WTC11 (cell line): Measurements from ENCODE around the gene ATP2B1. TPM values are rescaled to one million over a fixed set of nuclear protein-coding genes. Genes with fewer than 3 reads are reported as not detected.

Experiments used
- ATAC-seq: fragments of 200-7000 bp; cut with Tn5 transposase; 2 replicates; pipeline ENCODE4 v1.10.0; 2021; ENCODE audit warnings: mild to moderate bottlenecking, moderate library complexity
- CTCF ChIA-PET: fragments of 300-600 bp; sonication (Branson Sonifier 250); formaldehyde crosslinking; loops from one replicate; lab custom pipeline; 2021; ENCODE audit warnings: antibody characterized with exemption; lab: Charles Lee
- POLR2A ChIA-PET: fragments of 350-600 bp; sonication (Branson Sonifier 250); formaldehyde crosslinking; loops from one replicate; lab custom pipeline; 2021; ENCODE audit warnings: antibody characterized with exemption; lab: Charles Lee
- DNase-seq: peaks from one replicate; pipeline ENCODE4 v3.0.0; 2021; ENCODE audit warnings: low spot score
- H3K27ac Mint-ChIP-seq: 2 replicates; pipeline ENCODE4 v1.8.0; 2021; ENCODE audit warnings: mixed read lengths
- H3K27me3 Mint-ChIP-seq: 2 replicates; pipeline ENCODE4 v1.8.0; 2021; ENCODE audit warnings: low read depth, mild to moderate bottlenecking, moderate library complexity, mixed read lengths
- H3K36me3 Mint-ChIP-seq: 2 replicates; pipeline ENCODE4 v1.8.0; 2021; ENCODE audit warnings: mixed read lengths
- H3K4me1 Mint-ChIP-seq: 2 replicates; pipeline ENCODE4 v1.8.0; 2022; ENCODE audit warnings: mixed read lengths
- H3K4me3 Mint-ChIP-seq: 2 replicates; pipeline ENCODE4 v1.8.0; 2021; ENCODE audit warnings: mild to moderate bottlenecking, moderate library complexity, mixed read lengths
- H3K9me3 Mint-ChIP-seq: 2 replicates; pipeline ENCODE4 v1.8.0; 2021; ENCODE audit warnings: mixed read lengths
- AR ChIP-seq: fragments of 250-450 bp; sonication (Bioruptor Pico); IDR thresholded peaks from 2 replicates; pipeline ENCODE4 v1.9.0; 2021; ENCODE audit warnings: mild to moderate bottlenecking
- ATF1 ChIP-seq: sonication (generic); formaldehyde crosslinking; IDR thresholded peaks from 2 replicates; pipeline ENCODE4 v1.8.1; 2023; ENCODE audit warnings: mild to moderate bottlenecking, moderate library complexity, missing genetic modification reagents
- ESRRA ChIP-seq: sonication (generic); formaldehyde crosslinking; IDR thresholded peaks from 2 replicates; pipeline ENCODE4 v1.8.1; 2022; ENCODE audit warnings: mild to moderate bottlenecking, missing genetic modification reagents, borderline replicate concordance
- IRF1 ChIP-seq: sonication (generic); formaldehyde crosslinking; IDR thresholded peaks from 2 replicates; pipeline ENCODE4 v1.8.0; 2023; ENCODE audit warnings: missing genetic modification reagents
- NFATC4 ChIP-seq: fragments of 250-450 bp; sonication (Bioruptor Pico); IDR thresholded peaks from 2 replicates; pipeline ENCODE4 v1.9.0; 2021; ENCODE audit warnings: mild to moderate bottlenecking
- SMAD4 ChIP-seq: sonication (generic); formaldehyde crosslinking; IDR thresholded peaks from 2 replicates; pipeline ENCODE4 v1.8.0; 2022; ENCODE audit warnings: mild to moderate bottlenecking, missing genetic modification reagents
- SOX15 ChIP-seq: fragments of 250-450 bp; sonication (Bioruptor Pico); IDR thresholded peaks from 2 replicates; pipeline ENCODE4 v1.9.0; 2021; ENCODE audit warnings: mild to moderate bottlenecking
- SP1 ChIP-seq: sonication (generic); formaldehyde crosslinking; conservative IDR thresholded peaks from 2 replicates; pipeline ENCODE4 v1.8.1; 2022; ENCODE audit warnings: missing genetic modification reagents
- TP53 ChIP-seq: sonication (generic); formaldehyde crosslinking; IDR thresholded peaks from 2 replicates; pipeline ENCODE4 v1.8.1; 2023; ENCODE audit warnings: mild to moderate bottlenecking, missing genetic modification reagents
- USF2 ChIP-seq: sonication (generic); formaldehyde crosslinking; IDR thresholded peaks from 2 replicates; pipeline ENCODE4 v1.8.1; 2023; ENCODE audit warnings: mild to moderate bottlenecking, missing genetic modification reagents, moderate library complexity
- ZBTB21 ChIP-seq: sonication (generic); formaldehyde crosslinking; IDR thresholded peaks from 2 replicates; pipeline ENCODE4 v1.8.1; 2023; ENCODE audit warnings: mild to moderate bottlenecking, missing genetic modification reagents, borderline replicate concordance
- total RNA-seq: library from RNA; stranded (reverse); gene quantifications from 3 replicates; pipeline ENCODE4 v1.2.3, GENCODE V29; 2021
- TF ChIP-seq, protein P1 (sequence below): fragments of 250-450 bp; sonication (Bioruptor Pico); IDR thresholded peaks from 2 replicates; pipeline ENCODE4 v1.9.0; 2021; ENCODE audit warnings: mild to moderate bottlenecking
- TF ChIP-seq, protein P2 (sequence below): sonication (generic); formaldehyde crosslinking; IDR thresholded peaks from 2 replicates; pipeline ENCODE4 v1.8.0; 2022; ENCODE audit warnings: missing genetic modification reagents
- TF ChIP-seq, protein P3 (sequence below): sonication (generic); formaldehyde crosslinking; conservative IDR thresholded peaks from 2 replicates; pipeline ENCODE4 v1.8.1; 2022; ENCODE audit warnings: mild to moderate bottlenecking, missing genetic modification reagents
- TF ChIP-seq, protein P4 (sequence below): sonication (generic); formaldehyde crosslinking; IDR thresholded peaks from 2 replicates; pipeline ENCODE4 v1.8.1; 2022; ENCODE audit warnings: low read depth, mild to moderate bottlenecking, moderate library complexity, missing genetic modification reagents, borderline replicate concordance

ATP2B1 gene
- total RNA-seq, 1 experiment from 2014 or later = 31.7 TPM

DNA sequence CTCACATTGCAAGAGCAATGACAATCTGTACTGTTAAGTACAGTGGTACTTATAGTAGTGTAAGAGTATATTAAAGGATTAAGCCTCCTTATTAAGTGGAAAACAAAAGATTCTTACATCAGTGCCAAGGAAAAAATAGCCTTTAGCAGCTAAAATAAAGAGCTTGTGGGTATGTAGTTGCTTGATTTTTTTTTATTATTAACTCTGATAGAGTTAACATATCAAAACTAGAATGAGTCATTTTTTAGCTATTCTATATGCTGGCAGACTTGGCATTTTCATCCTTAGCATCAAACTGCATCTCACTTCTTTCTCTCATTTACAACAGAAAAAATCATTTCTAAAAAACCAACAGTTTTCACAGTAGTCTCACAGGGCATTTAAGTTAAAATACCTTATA lies 86.5 kb downstream of the ATP2B1 start:
- H3K36me3 Mint-ChIP-seq = peaks cover 3% of the 10 kb centered on the region; the same call in 1 of the 2 replicates
- ChIA-PET CTCF (no interaction called here), POLR2A (no interaction called here)
- ATAC-seq (no peak), DNase-seq (no peak)
- no peak overlapping the region for H3K27ac Mint-ChIP-seq
- H3K4me1 Mint-ChIP-seq = no peaks in the 10 kb centered on the region
- no peak overlapping the region for H3K4me3 Mint-ChIP-seq
- H3K9me3 Mint-ChIP-seq = no peaks in the 10 kb centered on the region
- TF ChIP-seq SOX15 (CRISPR knock-in tag) = no peak
- TF ChIP-seq, all 79 proteins: peak for 0
- no peaks in the 10 kb centered on the region for H3K27me3 Mint-ChIP-seq

DNA sequence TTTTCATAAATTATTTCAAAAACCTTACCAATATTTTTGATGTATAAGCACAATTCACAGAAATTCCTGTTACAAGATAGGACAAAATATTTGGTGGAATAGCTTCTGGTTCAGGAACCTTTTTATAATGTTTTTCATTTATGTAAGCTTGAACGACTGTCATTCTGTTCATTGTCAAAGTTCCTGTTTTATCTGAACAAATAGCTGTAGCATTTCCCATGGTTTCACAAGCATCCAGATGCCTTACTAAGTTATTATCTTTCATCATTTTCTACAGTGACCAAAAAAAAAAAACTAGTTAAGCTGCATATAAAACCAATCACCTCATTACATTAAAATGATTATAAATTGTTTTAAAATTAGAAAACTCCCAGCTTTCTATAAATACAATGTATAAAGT lies 87.1 kb downstream of the ATP2B1 start:
- H3K36me3 Mint-ChIP-seq = peaks cover 3% of the 10 kb centered on the region; the same call in 1 of the 2 replicates
- ChIA-PET POLR2A (no interaction called here), CTCF (no interaction called here)

More for the DNA sequence above, 87.1 kb downstream of the ATP2B1 start:
- Mint-ChIP-seq H3K9me3 (no peaks in the 10 kb centered on the region), H3K27ac (no peak overlapping the region), H3K4me3 (no peak overlapping the region), H3K27me3 (no peaks in the 10 kb centered on the region), H3K4me1 (no peaks in the 10 kb centered on the region)
- no peak for DNase-seq
- ATAC-seq = no peak
- TF ChIP-seq SMAD4 (CRISPR knock-in tag) (no peak), ATF1 (no peak), ESRRA (no peak), SOX15 (CRISPR knock-in tag) (no peak), NFATC4 (CRISPR knock-in tag) (no peak), IRF1 (CRISPR knock-in tag) (no peak), AR (CRISPR knock-in tag) (no peak), USF2 (CRISPR knock-in tag) (no peak), ZBTB21 (CRISPR knock-in tag) (no peak), SP1 (CRISPR knock-in tag) (no peak), TP53 (CRISPR knock-in tag) (no peak)
- TF ChIP-seq, protein P1, sequence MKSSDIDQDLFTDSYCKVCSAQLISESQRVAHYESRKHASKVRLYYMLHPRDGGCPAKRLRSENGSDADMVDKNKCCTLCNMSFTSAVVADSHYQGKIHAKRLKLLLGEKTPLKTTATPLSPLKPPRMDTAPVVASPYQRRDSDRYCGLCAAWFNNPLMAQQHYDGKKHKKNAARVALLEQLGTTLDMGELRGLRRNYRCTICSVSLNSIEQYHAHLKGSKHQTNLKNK = no peak
- TF ChIP-seq, protein P2, sequence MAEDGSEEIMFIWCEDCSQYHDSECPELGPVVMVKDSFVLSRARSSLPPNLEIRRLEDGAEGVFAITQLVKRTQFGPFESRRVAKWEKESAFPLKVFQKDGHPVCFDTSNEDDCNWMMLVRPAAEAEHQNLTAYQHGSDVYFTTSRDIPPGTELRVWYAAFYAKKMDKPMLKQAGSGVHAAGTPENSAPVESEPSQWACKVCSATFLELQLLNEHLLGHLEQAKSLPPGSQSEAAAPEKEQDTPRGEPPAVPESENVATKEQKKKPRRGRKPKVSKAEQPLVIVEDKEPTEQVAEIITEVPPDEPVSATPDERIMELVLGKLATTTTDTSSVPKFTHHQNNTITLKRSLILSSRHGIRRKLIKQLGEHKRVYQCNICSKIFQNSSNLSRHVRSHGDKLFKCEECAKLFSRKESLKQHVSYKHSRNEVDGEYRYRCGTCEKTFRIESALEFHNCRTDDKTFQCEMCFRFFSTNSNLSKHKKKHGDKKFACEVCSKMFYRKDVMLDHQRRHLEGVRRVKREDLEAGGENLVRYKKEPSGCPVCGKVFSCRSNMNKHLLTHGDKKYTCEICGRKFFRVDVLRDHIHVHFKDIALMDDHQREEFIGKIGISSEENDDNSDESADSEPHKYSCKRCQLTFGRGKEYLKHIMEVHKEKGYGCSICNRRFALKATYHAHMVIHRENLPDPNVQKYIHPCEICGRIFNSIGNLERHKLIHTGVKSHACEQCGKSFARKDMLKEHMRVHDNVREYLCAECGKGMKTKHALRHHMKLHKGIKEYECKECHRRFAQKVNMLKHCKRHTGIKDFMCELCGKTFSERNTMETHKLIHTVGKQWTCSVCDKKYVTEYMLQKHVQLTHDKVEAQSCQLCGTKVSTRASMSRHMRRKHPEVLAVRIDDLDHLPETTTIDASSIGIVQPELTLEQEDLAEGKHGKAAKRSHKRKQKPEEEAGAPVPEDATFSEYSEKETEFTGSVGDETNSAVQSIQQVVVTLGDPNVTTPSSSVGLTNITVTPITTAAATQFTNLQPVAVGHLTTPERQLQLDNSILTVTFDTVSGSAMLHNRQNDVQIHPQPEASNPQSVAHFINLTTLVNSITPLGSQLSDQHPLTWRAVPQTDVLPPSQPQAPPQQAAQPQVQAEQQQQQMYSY (CRISPR knock-in tag) = no peak
- TF ChIP-seq, protein P3, sequence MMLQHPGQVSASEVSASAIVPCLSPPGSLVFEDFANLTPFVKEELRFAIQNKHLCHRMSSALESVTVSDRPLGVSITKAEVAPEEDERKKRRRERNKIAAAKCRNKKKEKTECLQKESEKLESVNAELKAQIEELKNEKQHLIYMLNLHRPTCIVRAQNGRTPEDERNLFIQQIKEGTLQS (CRISPR knock-in tag) = no peak
- TF ChIP-seq, protein P4, sequence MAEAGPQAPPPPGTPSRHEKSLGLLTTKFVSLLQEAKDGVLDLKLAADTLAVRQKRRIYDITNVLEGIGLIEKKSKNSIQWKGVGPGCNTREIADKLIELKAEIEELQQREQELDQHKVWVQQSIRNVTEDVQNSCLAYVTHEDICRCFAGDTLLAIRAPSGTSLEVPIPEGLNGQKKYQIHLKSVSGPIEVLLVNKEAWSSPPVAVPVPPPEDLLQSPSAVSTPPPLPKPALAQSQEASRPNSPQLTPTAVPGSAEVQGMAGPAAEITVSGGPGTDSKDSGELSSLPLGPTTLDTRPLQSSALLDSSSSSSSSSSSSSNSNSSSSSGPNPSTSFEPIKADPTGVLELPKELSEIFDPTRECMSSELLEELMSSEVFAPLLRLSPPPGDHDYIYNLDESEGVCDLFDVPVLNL (CRISPR knock-in tag) = no peak
